Activated naive CD4-positive, alpha-beta T cell treated with anti-CD3 and anti-CD28 coated beads, Interleukin-2, amount 50 U/mL, for 72 hours (primary cell): ENCODE measurements around the gene DTYMK. TPM values are rescaled to one million over a fixed set of nuclear protein-coding genes. Genes with fewer than 3 reads are reported as not detected.
A peak's percentile ranks its signal among the peaks of the same experiment; 100 is the strongest.
"Not testable (repeated sequence)": the region's sequence is repeated elsewhere in the genome, so short reads cannot be mapped to it uniquely, and the experiment has no call there.

Experiments used
- ATAC-seq, 2 donors: fragments of 150-1000 bp; cut with Tn5 transposase; 2 replicates each; pipeline ENCODE4 v1.10.0; 2021; ENCODE audit warnings: mild to moderate bottlenecking in 2 of 2, moderate library complexity in 2 of 2
- DNase-seq, 2 donors: peaks; one replicate each; pipeline ENCODE4 v3.0.0; 2021 to 2022; ENCODE audit warnings: low spot score in 2 of 2
- H3K27ac Mint-ChIP-seq, 2 donors: one replicate each; pipeline ENCODE4 v1.8.0; 2022; ENCODE audit warnings: mild to moderate bottlenecking in 2 of 2, mixed read lengths in 2 of 2
- H3K36me3 Mint-ChIP-seq, 2 donors: one replicate each; pipeline ENCODE4 v1.8.0; 2022; ENCODE audit warnings: mixed read lengths in 2 of 2
- H3K9me3 Mint-ChIP-seq, 2 donors: one replicate each; pipeline ENCODE4 v1.8.0; 2022; ENCODE audit warnings: mixed read lengths in 2 of 2
- total RNA-seq, 2 donors: library from RNA; stranded (reverse); gene quantifications; one replicate each; pipeline ENCODE4 v1.2.3, GENCODE V29; 2022

DTYMK gene
- total RNA-seq, result 10 to 100 TPM; 85.5 to 92.9 TPM

GRCh38 chr2:241686650-241687425 lies at the start of gene DTYMK:
TSS of gene DTYMK (minus strand) at chr2:241686815. CDS start at chr2:241686783, 32 bp downstream.
- DNase-seq, result peak; percentile 96 to 98
- Mint-ChIP-seq H3K27ac (peak within 1 kb of the TSS; percentile 96 to 98), H3K9me3 (no peaks in the 10 kb centered on the region), H3K36me3 (peaks cover 36 to 44% of the 10 kb centered on the region in 2 donors)
- ATAC-seq, result peak; percentile 97 to 98

DNA sequence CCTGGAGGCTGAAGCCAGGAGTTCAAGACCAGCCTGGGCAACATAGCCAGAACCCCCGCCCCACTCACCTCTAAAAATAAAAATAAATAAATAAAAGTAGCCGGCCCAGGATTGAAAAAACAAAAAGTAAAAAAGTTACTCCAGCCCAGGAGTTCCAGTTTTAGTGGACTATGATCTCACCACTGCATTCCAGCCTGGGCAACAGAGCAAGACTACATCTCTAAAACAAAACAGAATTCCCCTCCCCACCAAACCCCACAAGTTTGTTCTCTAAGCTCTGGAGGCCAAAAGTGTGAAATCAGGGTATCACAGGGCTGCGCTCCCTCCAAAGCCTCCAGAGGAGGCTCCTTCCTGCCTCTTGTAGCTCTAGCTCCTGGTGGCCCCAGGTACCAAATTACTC lies 49.5 kb upstream of the DTYMK start:
- ATAC-seq, result no peak
- no peak for DNase-seq
- peaks cover 0 to 4% of the 10 kb centered on the region in 2 donors for H3K36me3 Mint-ChIP-seq
- H3K27ac Mint-ChIP-seq, result peak overlapping the region in 1 of 2 donors; percentile 72
- no peaks in the 10 kb centered on the region for H3K9me3 Mint-ChIP-seq

- H3K9me3 Mint-ChIP-seq, result peaks cover 0 to 5% of the 10 kb centered on the region in 2 donors
Observed at GRCh38 chr2:241734467-241735208, 48.0 kb upstream of the DTYMK start, which contains the start of gene D2HGDH. TSS of gene D2HGDH (plus strand) at chr2:241734630. CDS start at chr2:241735225, 595 bp downstream.

DNA sequence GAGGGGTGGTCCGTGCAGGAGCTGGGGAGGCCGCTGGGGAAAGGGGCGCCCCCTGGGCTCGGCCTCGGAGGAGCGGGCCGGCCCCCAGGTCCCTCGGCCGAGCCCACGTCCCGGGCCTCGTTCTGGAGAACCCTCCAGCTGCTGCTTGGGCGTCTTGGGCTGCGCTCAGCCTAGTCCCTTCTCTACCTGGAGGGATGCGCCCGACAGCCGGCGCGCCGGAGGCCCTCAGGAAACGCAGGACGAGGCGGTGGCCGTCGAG lies 47.5 kb upstream of the DTYMK start:
- Mint-ChIP-seq H3K27ac (no peak overlapping the region), H3K9me3 (peaks cover 0 to 5% of the 10 kb centered on the region in 2 donors), H3K36me3 (peaks cover 0 to 8% of the 10 kb centered on the region in 2 donors)
- DNase-seq (no peak), ATAC-seq (peak in 1 of 2 donors; percentile 43)

More at GRCh38 chr2:241734467-241735208, 48.0 kb upstream of the DTYMK start, which contains the start of gene D2HGDH:
- Mint-ChIP-seq H3K36me3 (peaks cover 0 to 8% of the 10 kb centered on the region in 2 donors), H3K27ac (peak within 1 kb of the TSS in 1 of 2 donors; percentile 81)
- DNase-seq (peak; percentile 95 to 96), ATAC-seq (peak; percentile 89 to 93)

- Mint-ChIP-seq H3K9me3 (peaks cover 0 to 5% of the 10 kb centered on the region in 2 donors), H3K27ac (peak overlapping the region in 1 of 2 donors; percentile 81), H3K36me3 (peaks cover 0 to 7% of the 10 kb centered on the region in 2 donors)
- ATAC-seq, result no peak
- no peak for DNase-seq
Observed at GRCh38 chr2:241733391-241734207, 47.0 kb upstream of the DTYMK start.

- H3K27ac Mint-ChIP-seq, H3K36me3 Mint-ChIP-seq, H3K9me3 Mint-ChIP-seq, ATAC-seq: not testable (repeated sequence)
- peak; percentile 60 to 66 for DNase-seq
Observed at GRCh38 chr2:241732513-241733186, 46.0 kb upstream of the DTYMK start.

- H3K36me3 Mint-ChIP-seq, result peaks cover 0 to 5% of the 10 kb centered on the region in 2 donors
- H3K27ac Mint-ChIP-seq, result peak overlapping the region; percentile 56 to 79
- DNase-seq, result no peak
- peaks cover 0 to 5% of the 10 kb centered on the region in 2 donors for H3K9me3 Mint-ChIP-seq
- ATAC-seq, result peak in 1 of 2 donors; percentile 15
Observed at GRCh38 chr2:241730671-241731293, 44.2 kb upstream of the DTYMK start.

DNA sequence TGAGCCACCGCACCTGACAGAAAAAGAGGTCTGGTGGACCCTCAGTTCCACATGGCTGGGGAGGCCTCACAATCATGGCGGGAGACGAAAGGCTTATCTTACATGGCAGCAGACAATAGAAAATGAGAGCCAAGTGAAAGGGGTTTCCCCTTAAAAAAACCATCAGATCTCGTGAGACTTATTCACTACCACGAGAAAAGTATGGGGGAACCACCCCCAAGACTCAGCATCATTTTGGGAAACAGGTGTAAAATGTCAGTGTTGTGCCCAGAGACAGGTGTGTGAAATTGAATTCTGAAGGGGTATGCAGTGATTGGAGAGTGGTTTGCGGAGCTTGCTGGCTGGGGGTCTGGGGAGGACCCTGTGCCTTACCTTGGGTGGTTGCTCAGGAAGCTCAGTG lies 43.3 kb upstream of the DTYMK start:
- DNase-seq (no peak), ATAC-seq (peak in 1 of 2 donors; percentile 26)
- H3K9me3 Mint-ChIP-seq, result peaks cover 0 to 5% of the 10 kb centered on the region in 2 donors
- peaks cover 0 to 5% of the 10 kb centered on the region in 2 donors for H3K36me3 Mint-ChIP-seq
- peak overlapping the region; percentile 41 to 56 for H3K27ac Mint-ChIP-seq

DNA sequence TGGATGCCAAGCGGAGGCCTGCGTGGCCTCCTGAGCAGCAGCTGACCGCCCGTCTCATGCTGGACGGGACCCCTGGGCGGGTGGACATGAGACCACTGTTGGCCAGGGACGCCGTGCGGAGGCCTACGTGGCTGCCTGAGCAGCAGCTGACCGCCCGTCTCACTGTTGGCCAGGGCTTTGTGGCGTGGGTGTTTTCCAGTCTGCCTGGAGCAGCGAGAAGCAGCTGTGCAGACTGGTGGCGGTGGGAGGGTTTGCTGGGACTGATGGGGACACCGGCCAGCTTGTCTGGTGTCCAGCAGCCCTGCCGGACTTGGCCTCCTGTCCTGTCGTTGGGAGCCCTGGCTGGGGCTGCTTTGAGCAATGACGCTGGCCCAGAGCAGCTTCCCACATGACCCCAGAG lies 42.0 kb upstream of the DTYMK start:
- no peak for DNase-seq
- ATAC-seq, result no peak
- H3K36me3 Mint-ChIP-seq, result peaks cover 1 to 13% of the 10 kb centered on the region in 2 donors
- H3K9me3 Mint-ChIP-seq, result peaks cover 0 to 5% of the 10 kb centered on the region in 2 donors
- H3K27ac Mint-ChIP-seq, result no peak overlapping the region

GRCh38 chr2:241728000-241728399 lies 41.4 kb upstream of the DTYMK start:
- ATAC-seq, result no peak
- Mint-ChIP-seq H3K36me3 (peaks cover 7 to 19% of the 10 kb centered on the region in 2 donors), H3K9me3 (peaks cover 0 to 5% of the 10 kb centered on the region in 2 donors), H3K27ac (no peak overlapping the region)
- DNase-seq, result no peak

- DNase-seq (no peak), ATAC-seq (no peak)
- H3K9me3 Mint-ChIP-seq, result peaks cover 0 to 5% of the 10 kb centered on the region in 2 donors
- peaks cover 10 to 35% of the 10 kb centered on the region in 2 donors for H3K36me3 Mint-ChIP-seq
- H3K27ac Mint-ChIP-seq, result no peak overlapping the region
Observed at GRCh38 chr2:241726459-241726858, 39.8 kb upstream of the DTYMK start.

GRCh38 chr2:241724975-241725870 lies 38.6 kb upstream of the DTYMK start:
- Mint-ChIP-seq H3K27ac (no peak overlapping the region), H3K9me3 (peaks cover 0 to 5% of the 10 kb centered on the region in 2 donors), H3K36me3 (peaks cover 18 to 41% of the 10 kb centered on the region in 2 donors)
- DNase-seq (no peak), ATAC-seq (no peak)

- Mint-ChIP-seq H3K9me3 (no peaks in the 10 kb centered on the region), H3K27ac (peak overlapping the region; percentile 41 to 50), H3K36me3 (peaks cover 19 to 38% of the 10 kb centered on the region in 2 donors)
- DNase-seq, result no peak
- peak in 1 of 2 donors; percentile 20 for ATAC-seq
Observed at GRCh38 chr2:241724259-241724974, 37.8 kb upstream of the DTYMK start.

DNA sequence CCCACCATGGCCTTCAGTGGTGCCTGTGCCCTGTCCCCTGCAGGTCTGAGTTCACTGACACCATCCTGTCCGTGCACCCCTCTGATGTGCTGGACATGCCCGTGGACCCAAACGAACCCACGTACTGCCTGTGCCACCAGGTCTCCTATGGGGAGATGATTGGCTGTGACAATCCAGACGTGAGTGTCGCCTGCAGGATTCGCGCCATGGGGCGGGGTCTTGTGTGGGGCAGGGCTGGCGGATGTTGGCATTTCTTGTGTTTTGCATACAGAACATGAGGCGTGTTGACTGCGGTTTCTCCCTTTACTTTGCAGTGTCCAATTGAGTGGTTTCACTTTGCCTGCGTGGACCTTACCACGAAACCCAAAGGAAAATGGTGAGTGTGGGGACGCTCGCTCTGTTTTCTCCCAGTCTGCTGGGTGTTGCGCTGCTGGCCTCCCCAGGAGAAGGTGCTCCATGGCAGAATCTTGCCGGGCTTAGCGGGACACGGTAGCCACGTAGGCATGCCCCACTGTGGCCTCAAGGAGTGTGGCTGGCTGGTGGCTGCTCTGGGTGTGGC lies 36.4 kb upstream of the DTYMK start:
- ATAC-seq (no peak), DNase-seq (no peak)
- Mint-ChIP-seq H3K9me3 (no peaks in the 10 kb centered on the region), H3K27ac (no peak overlapping the region), H3K36me3 (peaks cover 21 to 40% of the 10 kb centered on the region in 2 donors)
